Spleen (tissue), 11 donors: ENCODE results near the gene SLC9A3. TPM values are rescaled to one million over a fixed set of nuclear protein-coding genes. Genes with fewer than 3 reads are reported as not detected.

Experiments
- DNase-seq: peaks from one replicate; pipeline ENCODE4 v3.0.0-alpha.2; 2020
- H3K27ac ChIP-seq, 8 donors: fragments of 200-600 bp; sonication (generic) in 7 of 8; 1 replicate in 4 of 8; 2 replicates in 4 of 8; pipeline versions ENCODE4 v1.5.0 to v1.8.0; 2016 to 2021; ENCODE audit warnings: inconsistent platforms in 4 of 8, mild to moderate bottlenecking in 4 of 8, moderate library complexity in 1 of 8
- H3K27me3 ChIP-seq, 7 donors: fragments of 200-600 bp; sonication (generic) in 6 of 7; replicated peaks in 1 of 7; 1 replicate in 4 of 7; 2 replicates in 3 of 7; pipeline versions ENCODE4 v1.5.0 to v1.8.0; 2016 to 2021; ENCODE audit warnings: inconsistent platforms in 3 of 7, mild to moderate bottlenecking in 1 of 7
- H3K36me3 ChIP-seq, 6 donors: fragments of 200-600 bp; sonication (generic) in 5 of 6; 1 replicate in 4 of 6; 2 replicates in 2 of 6; pipeline versions ENCODE4 v1.5.0 to v1.8.0; 2016 to 2021; ENCODE audit warnings: inconsistent platforms in 2 of 6
- H3K4me1 ChIP-seq, 6 donors: fragments of 200-600 bp; sonication (generic) in 5 of 6; 1 replicate in 3 of 6; 2 replicates in 3 of 6; pipeline versions ENCODE4 v1.5.0 to v1.8.0; 2016 to 2021; ENCODE audit warnings: inconsistent platforms in 3 of 6
- H3K4me3 ChIP-seq, 8 donors: fragments of 200-600 bp; sonication (generic) in 7 of 8; 1 replicate in 4 of 8; 2 replicates in 4 of 8; pipeline versions ENCODE4 v1.5.0 to v1.8.0; 2016 to 2021; ENCODE audit warnings: inconsistent platforms in 4 of 8, mild to moderate bottlenecking in 4 of 8, moderate library complexity in 2 of 8
- H3K9me3 ChIP-seq, 8 donors: fragments of 200-600 bp; sonication (generic) in 7 of 8; 1 replicate in 4 of 8; 2 replicates in 4 of 8; pipeline versions ENCODE4 v1.5.0 to v1.8.0; 2016 to 2021; ENCODE audit warnings: inconsistent platforms in 4 of 8
- POLR2A ChIP-seq, 3 donors: fragments of 450-650 bp; IDR thresholded peaks; one replicate each; pipeline ENCODE4 v1.5.1; 2017; ENCODE audit warnings: antibody characterized with exemption in 3 of 3, mild to moderate bottlenecking in 1 of 3
- POLR2AphosphoS5 ChIP-seq, 3 donors: sonication (generic); formaldehyde crosslinking; IDR thresholded peaks; one replicate each; pipeline ENCODE4 v1.5.1; 2017; ENCODE audit warnings: antibody characterized with exemption in 3 of 3
- WGBS, 5 donors: extraction: QIAGEN DNeasy Blood & Tissue Kit in 3 of 5; methylation state at CpG; one replicate each; pipeline versions ENCODE4 v1.1.5 to v1.1.7; 2013 to 2018; 5-methylcytosine and 5-hydroxymethylcytosine counted together
- intact Hi-C: fragments of 100-400 bp; cut with DNase I; formaldehyde crosslinking; loops from one replicate; pipeline ENCODE4 v1.15.0; 2023; ENCODE audit warnings: low total_unique reads
- polyA plus RNA-seq, 3 donors: library from polyadenylated mRNA; stranded (reverse); fragments of 200-250 nt; gene quantifications; one replicate each; pipeline ENCODE4 v1.2.1, GENCODE V29; 2013
- total RNA-seq, 7 donors: library from RNA; depleted of rRNA in 3 of 7; stranded (reverse); fragments of >200 nt in 3 of 7; fragmentation: NEBNext Ultra II Directional in 4 of 7; extraction: Animal tissue kit (Norgen Biotek cat#: 25700) in 4 of 7; gene quantifications; one replicate each; pipeline versions ENCODE4 v1.1.0 to v1.2.1, GENCODE V29; 2016 to 2021
- TF ChIP-seq, protein P1 (sequence below), 11 experiments: fragments of 200-600 bp in 7 of 11; fragments of 450-650 bp in 4 of 11; sonication (generic) in 4 of 11; IDR thresholded peaks in 8 of 11; conservative IDR thresholded peaks in 3 of 11; 1 replicate in 7 of 11; 2 replicates in 4 of 11; pipeline versions ENCODE4 v1.4.0 to v1.8.0; 2016 to 2021; ENCODE audit warnings: antibody characterized with exemption in 11 of 11, inconsistent platforms in 4 of 11, mild to moderate bottlenecking in 1 of 11
- donor health status: healthy with polysubstance abuse.
- donor health status: DM: no; HTN: no; CAD: no; lungs with moderate emphysema.
- donor health status: DM: no; HTN: no; CAD: no.
- donor health status: Bipolar disorder and iron deficiency.
- donor health status: healthy.
- donor health status: DM: no; HTN: no; CAD: no.
- donor health status: DM: yes; HTN: yes; CAD: no.

The SLC9A3 gene
- total and polyA plus RNA-seq, 10 donors: 1.0 to 3.2 (median 1.5) TPM

DNA sequence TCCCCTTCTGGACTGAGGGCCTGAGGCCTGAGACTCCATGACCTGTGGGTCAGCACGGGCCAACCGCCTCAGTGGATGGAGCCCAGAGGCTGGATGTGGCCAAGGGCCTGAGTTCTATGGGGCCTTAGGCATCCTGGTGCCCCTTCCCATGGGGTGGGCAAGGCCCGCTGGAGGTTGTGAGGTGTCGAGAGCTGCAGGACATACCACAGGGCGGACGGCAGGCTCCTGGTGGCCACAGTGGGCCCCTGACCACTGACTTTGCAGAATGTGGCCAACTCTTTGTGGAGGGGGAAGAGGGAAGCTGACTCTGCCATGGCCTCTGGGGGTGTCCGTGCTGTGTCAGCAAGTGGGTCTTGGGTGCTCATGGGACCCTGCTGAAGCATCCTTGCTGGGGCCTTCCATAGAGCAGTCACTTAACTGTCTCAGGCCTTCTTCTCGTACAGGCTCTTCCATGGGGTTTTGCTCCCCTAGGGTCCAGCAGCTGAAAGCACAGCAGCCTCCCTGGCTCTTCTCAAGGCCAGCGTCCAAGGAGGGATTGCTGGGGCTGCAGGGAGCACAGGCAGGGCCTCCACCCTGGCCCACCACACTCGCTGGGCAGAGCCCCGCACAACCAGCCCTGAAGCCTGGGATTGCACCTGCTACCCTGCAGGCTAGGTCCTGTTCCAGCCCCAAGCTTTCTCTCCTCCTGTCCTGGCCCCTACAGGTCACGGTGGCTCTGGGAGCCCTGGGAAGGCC lies 21.6 kb upstream of the SLC9A3 start:
- Histone ChIP-seq H3K4me3 (no peak overlapping the region), H3K36me3 (no peaks in the 10 kb centered on the region), H3K27me3 (peaks cover 0 to 73% (median 37%) of the 10 kb centered on the region in 7 donors), H3K4me1 (peaks cover 12 to 28% (median 16%) of the 10 kb centered on the region in 6 donors), H3K27ac (no peak overlapping the region), H3K9me3 (peaks cover 0 to 10% (median 0%) of the 10 kb centered on the region in 8 donors)
- peak; percentile 73 for DNase-seq
- TF ChIP-seq POLR2A (IDR thresholded peaks at IDR 0.05) (no peak), POLR2AphosphoS5 (IDR thresholded peaks at IDR 0.05) (no peak)
- TF ChIP-seq, protein P1, sequence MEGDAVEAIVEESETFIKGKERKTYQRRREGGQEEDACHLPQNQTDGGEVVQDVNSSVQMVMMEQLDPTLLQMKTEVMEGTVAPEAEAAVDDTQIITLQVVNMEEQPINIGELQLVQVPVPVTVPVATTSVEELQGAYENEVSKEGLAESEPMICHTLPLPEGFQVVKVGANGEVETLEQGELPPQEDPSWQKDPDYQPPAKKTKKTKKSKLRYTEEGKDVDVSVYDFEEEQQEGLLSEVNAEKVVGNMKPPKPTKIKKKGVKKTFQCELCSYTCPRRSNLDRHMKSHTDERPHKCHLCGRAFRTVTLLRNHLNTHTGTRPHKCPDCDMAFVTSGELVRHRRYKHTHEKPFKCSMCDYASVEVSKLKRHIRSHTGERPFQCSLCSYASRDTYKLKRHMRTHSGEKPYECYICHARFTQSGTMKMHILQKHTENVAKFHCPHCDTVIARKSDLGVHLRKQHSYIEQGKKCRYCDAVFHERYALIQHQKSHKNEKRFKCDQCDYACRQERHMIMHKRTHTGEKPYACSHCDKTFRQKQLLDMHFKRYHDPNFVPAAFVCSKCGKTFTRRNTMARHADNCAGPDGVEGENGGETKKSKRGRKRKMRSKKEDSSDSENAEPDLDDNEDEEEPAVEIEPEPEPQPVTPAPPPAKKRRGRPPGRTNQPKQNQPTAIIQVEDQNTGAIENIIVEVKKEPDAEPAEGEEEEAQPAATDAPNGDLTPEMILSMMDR (IDR thresholded peaks at IDR 0.05 in 8 of 11, conservative IDR thresholded peaks at IDR 0.05 in 3 of 11): no peak
- intact Hi-C loops: no loop called here
- 83 to 95% (median 92%) methylated on average over 1 to 12 of the region's 12 CpGs for WGBS, 5 donors

DNA sequence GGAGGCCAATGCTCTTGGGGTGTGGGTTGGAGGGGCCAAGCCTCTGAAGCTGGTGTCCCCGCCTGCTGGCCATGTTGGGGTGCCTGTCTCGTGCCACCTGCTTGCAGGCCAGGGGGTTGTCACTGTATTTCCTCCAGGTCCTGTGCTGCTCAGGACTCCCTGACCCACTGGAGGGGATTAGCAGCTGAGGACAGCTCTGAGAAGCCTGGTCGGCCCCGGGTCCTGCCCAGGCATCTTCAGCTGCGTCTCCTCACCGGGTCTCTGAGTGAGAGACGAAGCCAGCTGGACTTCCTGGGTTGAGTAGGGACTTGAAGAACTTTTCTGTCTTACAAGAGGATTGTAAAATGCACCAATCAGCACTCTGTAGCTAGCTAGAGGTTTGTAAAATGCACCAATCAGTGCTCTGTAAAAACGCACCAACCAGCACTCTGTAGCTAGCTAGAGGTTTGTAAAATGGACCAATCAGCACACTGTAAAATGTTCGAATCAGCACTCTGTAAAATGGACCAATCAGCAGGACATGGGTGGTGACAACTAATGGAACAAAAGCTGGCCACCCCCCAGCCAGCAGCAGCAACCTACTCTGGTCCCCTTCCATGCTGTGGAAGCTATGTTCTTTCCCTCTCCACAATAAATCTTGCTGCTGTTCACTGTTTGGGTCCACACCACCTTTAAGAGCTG lies 20.6 kb upstream of the SLC9A3 start:
- Histone ChIP-seq H3K36me3 (no peaks in the 10 kb centered on the region), H3K9me3 (peaks cover 0 to 4% (median 0%) of the 10 kb centered on the region in 8 donors), H3K4me3 (peak overlapping the region in 1 of 8 donors; percentile 58), H3K27ac (peak overlapping the region in 4 of 8 donors; percentile 68 to 82 (median 71)), H3K27me3 (peaks cover 0 to 74% (median 47%) of the 10 kb centered on the region in 7 donors), H3K4me1 (peaks cover 12 to 33% (median 16%) of the 10 kb centered on the region in 6 donors)
- DNase-seq: no peak
- 87 to 97% (median 95%) methylated on average over 9 of the region's 9 CpGs for WGBS, 5 donors
- intact Hi-C loops: no loop called here
- TF ChIP-seq POLR2AphosphoS5 (IDR thresholded peaks at IDR 0.05): no peak
- no peak for TF ChIP-seq POLR2A (IDR thresholded peaks at IDR 0.05)
- TF ChIP-seq, protein P1 (IDR thresholded peaks at IDR 0.05 in 8 of 11, conservative IDR thresholded peaks at IDR 0.05 in 3 of 11): no peak

DNA sequence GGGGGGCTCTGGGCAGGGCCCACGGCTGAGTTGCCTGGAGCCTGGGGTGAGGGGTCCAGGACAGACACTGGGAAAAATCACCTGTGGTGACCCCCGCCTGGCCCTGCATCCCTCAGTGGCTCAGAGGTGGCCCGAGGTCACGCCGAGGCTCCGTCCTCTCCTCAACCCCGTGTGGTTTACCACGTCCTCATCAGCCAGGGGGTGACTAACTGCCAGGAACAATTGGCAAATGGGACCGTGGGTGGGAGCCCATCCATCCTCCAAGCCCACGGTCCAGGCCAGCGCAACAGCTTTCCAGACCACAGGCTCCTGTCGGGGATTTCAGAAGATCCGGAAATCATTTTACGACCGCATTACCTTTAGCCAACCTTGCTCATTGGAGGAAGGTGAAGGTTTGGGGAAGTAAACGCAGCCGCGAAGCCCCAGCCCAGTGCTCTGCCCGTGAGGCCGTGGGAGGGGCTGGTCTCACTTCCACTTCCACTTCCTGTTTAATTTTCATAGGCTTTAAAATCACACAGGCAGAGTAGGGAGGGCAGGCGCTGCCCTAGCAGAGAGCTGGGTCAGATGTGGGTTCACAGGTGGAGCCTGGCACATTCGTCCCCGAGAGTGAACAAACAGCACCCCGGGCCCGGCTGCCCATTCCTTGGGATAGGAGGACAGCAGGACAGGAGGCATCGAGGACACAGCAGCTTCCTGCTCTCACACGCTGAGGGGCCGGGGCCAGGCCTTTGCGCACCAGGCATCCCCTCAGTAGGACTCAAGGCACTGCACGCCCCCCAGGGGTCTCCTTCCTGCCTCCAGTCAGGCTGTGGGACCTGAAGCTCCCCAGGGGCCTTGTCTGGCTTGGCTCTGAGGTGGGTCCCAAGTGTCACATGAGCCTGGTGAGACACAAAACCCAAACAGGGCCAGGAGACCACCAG lies 19.8 kb upstream of the SLC9A3 start:
- H3K27me3 ChIP-seq: peaks cover 0 to 74% (median 51%) of the 10 kb centered on the region in 7 donors
- peak overlapping the region in 5 of 8 donors; percentile 2 to 58 (median 17) for H3K4me3 ChIP-seq
- peak; percentile 56 to 76 (median 74) for TF ChIP-seq POLR2AphosphoS5 (IDR thresholded peaks at IDR 0.05)
- TF ChIP-seq, protein P1 (IDR thresholded peaks at IDR 0.05 in 8 of 11, conservative IDR thresholded peaks at IDR 0.05 in 3 of 11): no peak
- H3K27ac ChIP-seq: peak overlapping the region; percentile 16 to 82 (median 68)
- peaks cover 0 to 4% (median 0%) of the 10 kb centered on the region in 8 donors for H3K9me3 ChIP-seq
- intact Hi-C loops: no loop called here
- peak; percentile 94 for DNase-seq
- peaks cover 12 to 38% (median 16%) of the 10 kb centered on the region in 6 donors for H3K4me1 ChIP-seq
- 10 to 44% (median 25%) methylated on average over 20 to 30 of the region's 30 CpGs for WGBS, 5 donors
- no peaks in the 10 kb centered on the region for H3K36me3 ChIP-seq
